ENCODE measurements around the gene TBC1D2B. TPM values are rescaled to one million over a fixed set of nuclear protein-coding genes. Genes with fewer than 3 reads are reported as not detected.

The TBC1D2B gene
- total and polyA plus RNA-seq, 2 of the 4 experiments (the other 2 are of a cell fraction), result 17.7 to 28.3 TPM

- TF ChIP-seq RCOR1 (IDR thresholded peaks at IDR 0.05; ENCODE audit: insufficient replicate concordance, low read length) (no peak), MXI1 (IDR thresholded peaks at IDR 0.05; ENCODE audit: borderline replicate concordance, low read depth, low read length) (no peak), CEBPB (IDR thresholded peaks at IDR 0.05; ENCODE audit: low read depth, low read length) (no peak), MAZ (IDR thresholded peaks at IDR 0.05; ENCODE audit: borderline replicate concordance, low read depth, low read length) (no peak), FOS (IDR thresholded peaks at IDR 0.05; ENCODE audit: low read depth, low read length) (no peak), RAD21 (IDR thresholded peaks at IDR 0.05; ENCODE audit: low read length) (no peak), CHD1 (IDR thresholded peaks at IDR 0.05; ENCODE audit: low read depth, low read length) (no peak), BHLHE40 (IDR thresholded peaks at IDR 0.05; ENCODE audit: low read depth, low read length) (no peak), USF2 (IDR thresholded peaks at IDR 0.05; ENCODE audit: low read depth, low read length) (no peak), RFX5 (IDR thresholded peaks at IDR 0.05; ENCODE audit: low read depth, low read length) (no peak), ELK1 (IDR thresholded peaks at IDR 0.05; ENCODE audit: borderline replicate concordance, low read depth, low read length) (no peak), CTCF (conservative IDR thresholded peaks at IDR 0.05; ENCODE audit: low read depth, low read length) (no peak), MAFK (IDR thresholded peaks at IDR 0.05; ENCODE audit: low read depth, low read length) (no peak), SMC3 (IDR thresholded peaks at IDR 0.05; ENCODE audit: low read depth, low read length) (no peak), POLR2A (IDR thresholded peaks at IDR 0.05; ENCODE audit: low read depth, low read length) (no peak), NFE2L2 (IDR thresholded peaks at IDR 0.05; ENCODE audit: low read depth, low read length) (no peak)
- intact Hi-C loops (cut with micrococcal nuclease) (loop anchor here (2.0 kb wide), 1 partner anchor 13 kb away; no protein-coding TSS in a partner anchor), in situ Hi-C loops (cut with MboI; ENCODE audit: low sequenced_read_pairs) (no loop called here), dilution Hi-C loops (cut with HindIII; ENCODE audit: low sequenced_read_pairs, unreplicated experiment) (no loop called here)
- H3K4ac ChIP-seq (ENCODE audit: low read depth, low read length), result no peak overlapping the region
- 0 out of 2 replicates have a peak overlapping the region, but pooled peaks have one; percentile 11 for H3K23ac ChIP-seq (ENCODE audit: low read depth, low read length)
- H3K27me3 ChIP-seq (ENCODE audit: control insufficient read depth, insufficient read depth, low read length), result no peaks in the 10 kb centered on the region
- H2AK9ac ChIP-seq (replicated peaks; ENCODE audit: low read depth, low read length, poor library complexity), result no peak overlapping the region
- H3K9me1 ChIP-seq (ENCODE audit: insufficient read depth, low read length), result peaks cover 39% of the 10 kb centered on the region
- no peak overlapping the region for H2BK5ac ChIP-seq (ENCODE audit: low read depth, low read length, poor library complexity, severe bottlenecking)
- H4K91ac ChIP-seq (ENCODE audit: insufficient read depth, low read depth, low read length), result no peak overlapping the region
- H2BK120ac ChIP-seq (ENCODE audit: low read depth, low read length), result peak overlapping the region; percentile 5; the same call in 1 of the 2 replicates
- CTCF ChIA-PET, result interaction anchor here (1.5 kb wide), 1 partner anchor 16 kb away, joined by 3 read pairs; no protein-coding TSS in a partner anchor
- 0 out of 4 replicates have a peak overlapping the region, but pooled peaks of 1 of the 2 experiments have one; percentile 26 for H4K8ac ChIP-seq (ENCODE audit: low read depth in 2 of 2, low read length in 2 of 2)
- no peak for ATAC-seq (ENCODE audit: low read depth)
- no peak overlapping the region for H2BK20ac ChIP-seq (ENCODE audit: low read depth, low read length)
- H3K18ac ChIP-seq (ENCODE audit: low read depth, low read length), result no peak overlapping the region
- H3K9me3 ChIP-seq (ENCODE audit: control insufficient read depth, insufficient read depth, low read length), result no peaks in the 10 kb centered on the region
- peaks cover 37% of the 10 kb centered on the region for H3K4me1 ChIP-seq (ENCODE audit: control insufficient read depth, insufficient read depth, low read length)
- peaks cover 49% of the 10 kb centered on the region for H4K20me1 ChIP-seq (ENCODE audit: insufficient read depth, low read length)
- H4K5ac ChIP-seq (ENCODE audit: low read depth, low read length), result no peak overlapping the region
- H3K14ac ChIP-seq (replicated peaks; ENCODE audit: low read depth, low read length), result no peak overlapping the region
- no peak overlapping the region for H3K27ac ChIP-seq (ENCODE audit: insufficient read depth, low read length)
- H3K56ac ChIP-seq (ENCODE audit: extremely low read depth, insufficient read depth, low read length), result no peak overlapping the region
- POLR2A ChIA-PET (ENCODE audit: unreplicated experiment), result no interaction called here
- WGBS, 2 experiments (ENCODE audit: extremely low coverage in 2 of 2, insufficient read length in 1 of 2), result no CpG with 5 or more reads among the region's 3 CpGs
- no peak overlapping the region for H3K9ac ChIP-seq (ENCODE audit: low read depth, low read length)
- H2AK5ac ChIP-seq (ENCODE audit: low read depth, low read length), result no peak overlapping the region
- no peak overlapping the region for H3K4me2 ChIP-seq (ENCODE audit: low read depth, low read length)
- H2BK15ac ChIP-seq (ENCODE audit: low read depth, low read length), result no peak overlapping the region
- peaks cover 12% of the 10 kb centered on the region for H3K36me3 ChIP-seq (ENCODE audit: control insufficient read depth, insufficient read depth, low read length)
- H2AFZ ChIP-seq (replicated peaks; ENCODE audit: low read length, poor library complexity), result no peak overlapping the region
- no peak overlapping the region for H3K4me3 ChIP-seq (ENCODE audit: insufficient read depth, low read depth, low read length)
- BruUV-seq (replicated peaks), result no TSS peak
- DNase-seq, result no peak
- H3K79me1 ChIP-seq (ENCODE audit: low read depth in 1 of 2, low read length in 2 of 2), result peaks cover 42 to 96% of the 10 kb centered on the region in 2 experiments
Observed at GRCh38 chr15:78051596-78051995, 25.9 kb downstream of the TBC1D2B start.

Measured in IMR-90 (cell line).